Transverse colon (tissue), 4 donors: ENCODE data around the gene ZNF281.

Experiments
- CTCF ChIP-seq, 5 experiments: fragments of 200-600 bp in 3 of 5; fragments of 450-650 bp in 2 of 5; sonication (generic) in 3 of 5; IDR thresholded peaks; 1 replicate in 2 of 5; 2 replicates in 3 of 5; pipeline ENCODE4 v1.5.1; 2016 to 2017; ENCODE audit warnings: antibody characterized with exemption in 5 of 5, inconsistent platforms in 3 of 5, mild to moderate bottlenecking in 2 of 5, moderate library complexity in 1 of 5
- EP300 ChIP-seq: sonication (generic); formaldehyde crosslinking; IDR thresholded peaks from one replicate; pipeline ENCODE4 v1.6.1; 2017; ENCODE audit warnings: antibody characterized with exemption, low read depth
- POLR2A ChIP-seq: fragments of 450-650 bp; IDR thresholded peaks from one replicate; pipeline ENCODE4 v1.6.1; 2016; ENCODE audit warnings: antibody characterized with exemption, mild to moderate bottlenecking, moderate library complexity
- POLR2AphosphoS5 ChIP-seq, 3 donors: sonication (generic); formaldehyde crosslinking; IDR thresholded peaks; one replicate each; pipeline ENCODE4 v1.6.1; 2016; ENCODE audit warnings: antibody characterized with exemption in 3 of 3

GRCh38 chr1:200458780-200459179 lies 48.9 kb upstream of the ZNF281 start:
- TF ChIP-seq CTCF (IDR thresholded peaks at IDR 0.05): no peak
- no peak for TF ChIP-seq POLR2AphosphoS5 (IDR thresholded peaks at IDR 0.05)
- TF ChIP-seq POLR2A: no peak
- TF ChIP-seq EP300: no peak
